Naive thymus-derived CD4-positive, alpha-beta T cell (primary cell): ENCODE measurements around the gene CYP2W1. TPM values are rescaled to one million over a fixed set of nuclear protein-coding genes. Genes with fewer than 3 reads are reported as not detected.
"Not testable (repeated sequence)": the region's sequence is repeated elsewhere in the genome, so short reads cannot be mapped to it uniquely, and the experiment has no call there.

Experiments used
- ATAC-seq: fragments of 150-1000 bp; cut with Tn5 transposase; 2 replicates; pipeline ENCODE4 v1.10.0; 2021; ENCODE audit warnings: mild to moderate bottlenecking, moderate library complexity
- CTCF ChIA-PET: fragments of 350-600 bp; sonication (Branson Sonifier 250); formaldehyde crosslinking; loops from one replicate; lab custom pipeline; 2021; ENCODE audit warnings: antibody characterized with exemption; lab: Charles Lee
- POLR2A ChIA-PET: fragments of 350-600 bp; sonication (Branson Sonifier 250); formaldehyde crosslinking; loops from one replicate; lab custom pipeline; 2021; ENCODE audit warnings: antibody characterized with exemption, inconsistent platforms; lab: Charles Lee
- DNase-seq, 9 donors: peaks; one replicate each; pipeline versions ENCODE4 v3.0.0 to v3.0.0-alpha.2; 2020 to 2022; ENCODE audit warnings: mixed read lengths in 1 of 9
- H3K27ac ChIP-seq: one replicate; pipeline ENCODE4 v1.7.0; 2013; ENCODE audit warnings: mild to moderate bottlenecking, low read depth, low read length, moderate library complexity
- H3K27me3 ChIP-seq, 2 donors: one replicate each; pipeline ENCODE4 v1.7.0; 2013; ENCODE audit warnings: low read length in 2 of 2, mild to moderate bottlenecking in 2 of 2, moderate library complexity in 2 of 2; ENCODE audit not compliant: control insufficient read depth in 2 of 2, insufficient read depth in 2 of 2
- H3K36me3 ChIP-seq, 3 experiments: 1 replicate in 2 of 3; 2 replicates in 1 of 3; pipeline ENCODE4 v1.7.0; 2013; ENCODE audit warnings: low read length in 3 of 3, mild to moderate bottlenecking in 3 of 3, moderate library complexity in 1 of 3; ENCODE audit not compliant: insufficient read depth in 3 of 3, control insufficient read depth in 2 of 3
- H3K4me1 ChIP-seq, 2 donors: one replicate each; pipeline ENCODE4 v1.7.0; 2013; ENCODE audit warnings: low read length in 2 of 2, mild to moderate bottlenecking in 2 of 2, moderate library complexity in 1 of 2; ENCODE audit not compliant: control insufficient read depth in 2 of 2, insufficient read depth in 2 of 2
- H3K4me3 ChIP-seq: 2 replicates; pipeline ENCODE4 v1.7.0; 2013; ENCODE audit warnings: mild to moderate bottlenecking, low read length
- H3K9me3 ChIP-seq, 3 experiments: 1 replicate in 2 of 3; 2 replicates in 1 of 3; pipeline ENCODE4 v1.7.0; 2013; ENCODE audit warnings: low read length in 3 of 3; ENCODE audit not compliant: control insufficient read depth in 2 of 3
- H3K27ac Mint-ChIP-seq, 9 donors: one replicate each; pipeline ENCODE4 v1.8.0; 2020 to 2022; ENCODE audit warnings: mixed read lengths in 9 of 9, mild to moderate bottlenecking in 8 of 9, moderate library complexity in 5 of 9, inconsistent platforms in 2 of 9
- H3K27me3 Mint-ChIP-seq, 5 donors: one replicate each; pipeline ENCODE4 v1.8.0; 2021 to 2022; ENCODE audit warnings: mixed read lengths in 5 of 5, mild to moderate bottlenecking in 1 of 5
- H3K36me3 Mint-ChIP-seq, 5 donors: one replicate each; pipeline ENCODE4 v1.8.0; 2020 to 2022; ENCODE audit warnings: mixed read lengths in 5 of 5, mild to moderate bottlenecking in 3 of 5, inconsistent platforms in 1 of 5
- H3K4me1 Mint-ChIP-seq, 7 donors: one replicate each; pipeline ENCODE4 v1.8.0; 2020 to 2022; ENCODE audit warnings: mixed read lengths in 7 of 7, mild to moderate bottlenecking in 3 of 7, inconsistent platforms in 1 of 7
- H3K4me3 Mint-ChIP-seq, 10 donors: one replicate each; pipeline ENCODE4 v1.8.0; 2020 to 2022; ENCODE audit warnings: mild to moderate bottlenecking in 10 of 10, mixed read lengths in 10 of 10, moderate library complexity in 6 of 10, inconsistent platforms in 2 of 10
- H3K9me3 Mint-ChIP-seq, 11 donors: one replicate each; pipeline ENCODE4 v1.8.0; 2020 to 2022; ENCODE audit warnings: mixed read lengths in 11 of 11, mild to moderate bottlenecking in 4 of 11, inconsistent platforms in 1 of 11, moderate library complexity in 1 of 11
- intact Hi-C, 2 donors: fragments of 100-400 bp; cut with micrococcal nuclease; formaldehyde crosslinking; loops; one replicate each; pipeline ENCODE4 v1.15.1; 2023
- polyA plus RNA-seq, 2 donors: library from polyadenylated mRNA; unstranded; fragments of 300-500 nt; fragmentation: Illumina TruSeq; gene quantifications; one replicate each; pipeline ENCODE4 v1.2.3, GENCODE V29; 2021
- total RNA-seq, 6 experiments: library from RNA in 5 of 6; stranded (reverse) in 5 of 6; gene quantifications; 1 replicate in 5 of 6; 2 replicates in 1 of 6; pipeline ENCODE4 v1.2.3 and lab custom pipeline; 2021 to 2026

CYP2W1 gene
- total and polyA plus RNA-seq, 7 experiments from 2014 or later: not detected

GRCh38 chr7:937856-938484 lies 45.0 kb upstream of the CYP2W1 start:
- H3K36me3 Mint-ChIP-seq: peaks cover 0 to 16% (median 0%) of the 10 kb centered on the region in 5 donors
- Histone ChIP-seq H3K9me3 (no peaks in the 10 kb centered on the region), H3K27me3 (no peaks in the 10 kb centered on the region), H3K4me3 (no peak overlapping the region), H3K4me1 (no peaks in the 10 kb centered on the region), H3K27ac (no peak overlapping the region), H3K36me3 (no peaks in the 10 kb centered on the region)
- no peak for DNase-seq
- peaks cover 0 to 20% (median 4%) of the 10 kb centered on the region in 11 donors for H3K9me3 Mint-ChIP-seq
- ATAC-seq: no peak
- no peak overlapping the region for H3K4me3 Mint-ChIP-seq
- peaks cover 0 to 10% (median 0%) of the 10 kb centered on the region in 5 donors for H3K27me3 Mint-ChIP-seq
- peak overlapping the region in 1 of 9 donors; percentile 38 for H3K27ac Mint-ChIP-seq
- peaks cover 0 to 22% (median 4%) of the 10 kb centered on the region in 7 donors for H3K4me1 Mint-ChIP-seq
- ChIA-PET POLR2A (no interaction called here), CTCF (interaction anchor here (1.4 kb wide), 1 partner anchor 29 kb away, joined by 3 read pairs; no protein-coding TSS in a partner anchor)
- intact Hi-C loops: no loop called here

DNA sequence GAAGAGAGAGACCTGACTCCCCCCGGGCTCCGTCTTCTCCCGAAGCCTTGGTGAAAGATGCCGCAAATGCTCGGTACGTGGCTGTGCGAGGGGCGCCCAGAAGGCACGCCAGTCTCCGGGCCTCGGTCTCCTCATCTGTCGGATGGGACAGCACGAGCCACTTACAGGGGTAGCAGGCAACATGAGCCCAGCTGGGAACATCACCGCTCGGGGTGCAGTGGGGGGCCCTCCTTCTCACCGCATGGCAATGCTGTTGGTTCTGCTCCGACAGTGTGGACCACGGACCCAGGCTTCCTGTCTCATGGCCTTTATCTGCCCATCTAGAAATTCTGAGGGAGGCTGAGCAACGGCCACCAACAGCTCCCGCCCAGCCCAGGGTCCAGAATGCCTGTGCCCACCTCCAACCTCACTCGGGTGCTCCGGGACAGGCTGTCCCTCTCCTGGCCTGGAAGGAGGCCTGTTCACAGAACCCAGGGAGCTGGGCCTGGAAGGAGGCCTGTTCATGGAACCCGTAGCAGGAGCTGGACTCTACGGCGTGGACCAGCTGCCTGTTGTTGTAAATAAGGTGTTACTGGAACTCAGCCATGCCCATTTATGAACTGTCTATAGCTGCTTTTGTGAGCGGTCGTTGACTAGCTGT lies 44.3 kb upstream of the CYP2W1 start:
- H3K4me1 Mint-ChIP-seq: peaks cover 0 to 22% (median 4%) of the 10 kb centered on the region in 7 donors

GRCh38 chr7:939843-940242 lies 43.1 kb upstream of the CYP2W1 start:
- Mint-ChIP-seq H3K9me3 (peaks cover 0 to 20% (median 4%) of the 10 kb centered on the region in 11 donors), H3K4me3 (no peak overlapping the region), H3K36me3 (peaks cover 0 to 16% (median 0%) of the 10 kb centered on the region in 5 donors), H3K27ac (no peak overlapping the region), H3K4me1 (peaks cover 0 to 22% (median 4%) of the 10 kb centered on the region in 7 donors), H3K27me3 (peaks cover 0 to 10% (median 0%) of the 10 kb centered on the region in 5 donors)
- CTCF ChIA-PET: no interaction called here
- Histone ChIP-seq H3K27me3 (no peaks in the 10 kb centered on the region), H3K27ac (no peak overlapping the region), H3K9me3 (no peaks in the 10 kb centered on the region), H3K4me3 (no peak overlapping the region), H3K4me1 (no peaks in the 10 kb centered on the region), H3K36me3 (no peaks in the 10 kb centered on the region)
- intact Hi-C loops: loop anchor here in 1 of 2 donors (2.0 kb wide), 1 partner anchor 17 kb away; no protein-coding TSS in a partner anchor
- POLR2A ChIA-PET: no interaction called here
- ATAC-seq: no peak
- no peak for DNase-seq

More for the DNA sequence above, 44.3 kb upstream of the CYP2W1 start:
- intact Hi-C loops: no loop called here
- Mint-ChIP-seq H3K9me3 (peaks cover 0 to 20% (median 4%) of the 10 kb centered on the region in 11 donors), H3K27ac (peak overlapping the region in 1 of 9 donors; percentile 38), H3K4me3 (no peak overlapping the region), H3K27me3 (peaks cover 0 to 10% (median 0%) of the 10 kb centered on the region in 5 donors), H3K36me3 (peaks cover 0 to 16% (median 0%) of the 10 kb centered on the region in 5 donors)
- ATAC-seq: no peak
- DNase-seq: no peak
- CTCF ChIA-PET: interaction anchor here (1.4 kb wide), 1 partner anchor 30 kb away, joined by 3 read pairs; no protein-coding TSS in a partner anchor
- Histone ChIP-seq H3K36me3 (no peaks in the 10 kb centered on the region), H3K9me3 (no peaks in the 10 kb centered on the region), H3K4me1 (no peaks in the 10 kb centered on the region), H3K27ac (no peak overlapping the region), H3K27me3 (no peaks in the 10 kb centered on the region), H3K4me3 (no peak overlapping the region)
- POLR2A ChIA-PET: no interaction called here

DNA sequence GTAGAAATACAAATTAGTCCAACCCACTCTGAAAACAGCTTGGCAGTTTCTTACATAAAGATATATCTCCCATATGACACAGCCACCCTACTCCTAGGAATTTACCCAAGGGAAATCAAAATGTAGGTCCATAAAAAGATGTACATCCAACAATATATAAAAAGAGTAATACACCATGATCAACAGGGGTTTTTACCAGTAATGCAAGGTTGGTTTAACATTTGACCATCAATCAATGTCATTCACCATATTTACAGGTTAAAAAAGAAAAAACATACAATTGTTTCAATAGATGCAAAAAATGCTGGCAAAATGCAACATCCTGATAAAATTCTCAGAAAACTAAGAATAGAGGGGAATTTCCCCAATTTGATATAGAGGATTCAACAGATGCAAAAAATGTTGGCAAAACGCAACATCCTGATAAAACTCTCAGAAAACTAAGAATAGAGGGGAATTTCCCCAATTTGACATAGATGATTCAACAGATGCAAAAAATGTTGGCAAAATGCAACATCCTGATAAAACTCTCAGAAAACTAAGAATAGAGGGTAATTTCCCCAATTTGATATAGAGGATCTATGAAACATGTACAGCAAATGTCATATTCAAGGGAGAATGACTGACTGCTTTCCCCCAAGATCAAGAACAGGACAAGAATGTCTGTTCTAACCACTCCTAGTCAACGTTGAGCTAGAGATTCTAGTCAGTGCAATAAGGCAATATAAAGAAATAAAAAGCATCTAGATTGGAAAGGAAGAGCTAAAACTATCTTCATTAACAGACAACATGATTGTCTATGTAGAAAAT lies 42.2 kb upstream of the CYP2W1 start:
- H3K27ac ChIP-seq: no peak overlapping the region
- Mint-ChIP-seq H3K36me3 (peaks cover 0 to 16% (median 0%) of the 10 kb centered on the region in 5 donors), H3K4me1 (peaks cover 0 to 22% (median 4%) of the 10 kb centered on the region in 7 donors), H3K27ac (peak overlapping the region in 1 of 9 donors; percentile 2), H3K27me3 (peaks cover 0 to 10% (median 0%) of the 10 kb centered on the region in 5 donors), H3K4me3 (peak overlapping the region in 1 of 10 donors; percentile 49), H3K9me3 (peaks cover 0 to 20% (median 4%) of the 10 kb centered on the region in 11 donors)
- H3K27me3 ChIP-seq: no peaks in the 10 kb centered on the region
- peak; percentile 34 for ATAC-seq
- H3K4me3 ChIP-seq: no peak overlapping the region
- intact Hi-C loops: loop anchor here in 1 of 2 donors (2.0 kb wide), 1 partner anchor 18 kb away; no protein-coding TSS in a partner anchor
- DNase-seq: no peak
- ChIA-PET CTCF (interaction anchor here (0.9 kb wide), 1 partner anchor 31 kb away, joined by 3 read pairs; no protein-coding TSS in a partner anchor), POLR2A (interaction anchor here (0.6 kb wide), 1 partner anchor 10 kb away, joined by 3 read pairs; no protein-coding TSS in a partner anchor)
- no peaks in the 10 kb centered on the region for H3K9me3 ChIP-seq
- no peaks in the 10 kb centered on the region for H3K4me1 ChIP-seq
- no peaks in the 10 kb centered on the region for H3K36me3 ChIP-seq

DNA sequence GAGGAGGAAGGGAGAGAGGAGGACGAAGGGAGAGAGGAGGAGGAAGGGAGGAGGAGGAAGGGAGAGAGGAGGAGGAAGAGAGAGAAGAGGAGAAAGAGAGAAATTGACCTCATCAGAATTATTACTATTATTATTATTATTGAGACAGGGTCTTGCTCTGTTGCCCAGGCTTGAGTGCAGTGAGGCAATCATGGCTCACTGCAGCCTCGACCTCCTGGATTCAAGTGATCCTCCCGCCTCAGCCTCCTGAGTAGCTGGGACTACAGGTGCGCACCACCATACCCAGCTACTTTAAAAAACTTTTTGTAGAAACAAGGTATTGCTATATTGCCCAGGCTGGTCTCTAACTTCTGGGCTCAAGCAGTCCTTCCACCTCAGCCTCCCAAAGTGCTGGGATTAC lies 39.2 kb upstream of the CYP2W1 start:
- peaks cover 0 to 17% (median 5%) of the 10 kb centered on the region in 7 donors for H3K4me1 Mint-ChIP-seq
- H3K27me3 ChIP-seq, H3K27ac ChIP-seq, H3K36me3 ChIP-seq, ATAC-seq, H3K27me3 Mint-ChIP-seq, DNase-seq, CTCF ChIA-PET, H3K4me3 ChIP-seq, intact Hi-C loops, H3K27ac Mint-ChIP-seq, H3K4me3 Mint-ChIP-seq, H3K4me1 ChIP-seq, H3K9me3 ChIP-seq, POLR2A ChIA-PET: not testable (repeated sequence)
- peaks cover 0 to 16% (median 0%) of the 10 kb centered on the region in 5 donors for H3K36me3 Mint-ChIP-seq
- H3K9me3 Mint-ChIP-seq: peaks cover 0 to 20% (median 4%) of the 10 kb centered on the region in 11 donors

- H3K4me1 ChIP-seq: no peaks in the 10 kb centered on the region
- no peaks in the 10 kb centered on the region for H3K9me3 ChIP-seq
- ATAC-seq (no peak), DNase-seq (no peak)
- H3K4me1 Mint-ChIP-seq: peaks cover 0 to 19% (median 5%) of the 10 kb centered on the region in 7 donors
- intact Hi-C loops: no loop called here
- ChIA-PET CTCF (no interaction called here), POLR2A (no interaction called here)
- no peaks in the 10 kb centered on the region for H3K27me3 ChIP-seq
- H3K9me3 Mint-ChIP-seq: peaks cover 0 to 19% (median 4%) of the 10 kb centered on the region in 11 donors
- no peak overlapping the region for H3K27ac Mint-ChIP-seq
- peaks cover 0 to 14% (median 0%) of the 10 kb centered on the region in 5 donors for H3K36me3 Mint-ChIP-seq
- peaks cover 0 to 10% (median 0%) of the 10 kb centered on the region in 5 donors for H3K27me3 Mint-ChIP-seq
- no peaks in the 10 kb centered on the region for H3K36me3 ChIP-seq
- H3K4me3 Mint-ChIP-seq: no peak overlapping the region
- no peak overlapping the region for H3K4me3 ChIP-seq
- H3K27ac ChIP-seq: no peak overlapping the region
These were observed 38.2 kb upstream of the CYP2W1 start for GRCh38 chr7:944744-945143.
